Measurements from ENCODE around the gene RUFY3. TPM values are rescaled to one million over a fixed set of nuclear protein-coding genes. Genes with fewer than 3 reads are reported as not detected.

Gene RUFY3
- total and polyA plus RNA-seq, 9 of the 15 experiments (the other 6 are each of a cell fraction or from before 2014, with no cell fraction given) = 4.2 to 31.1 (median 21.5) TPM

GRCh38 chr4:70722199-70722791 lies 531 bp downstream of the RUFY3 start:
- H3K79me2 ChIP-seq (ENCODE audit: control insufficient read depth, insufficient read depth, low read length) = no peaks in the 10 kb centered on the region
- POLR2A ChIA-PET = interaction anchor here (0.8 to 1.3 kb wide), 4 partner anchors 10 to 28 kb away, joined by 3 to 7 read pairs (median 4); no protein-coding TSS in a partner anchor
- peak; percentile 61 for FAIRE-seq
- peak; percentile 86 for TF ChIP-seq C11orf30 (IDR thresholded peaks at IDR 0.05; ENCODE audit: low read depth)
- peak in 1 of 2 experiments; percentile 41; a peak in 2 of 4 replicates for TF ChIP-seq KDM1A (IDR thresholded peaks at IDR 0.05)
- TF ChIP-seq MYNN (IDR thresholded peaks at IDR 0.05) = peak; percentile 27; the same call in 1 of the 2 replicates
- no peak for TF ChIP-seq MYNN (CRISPR knock-in tag; IDR thresholded peaks at IDR 0.05)
- TF ChIP-seq MAFK (IDR thresholded peaks at IDR 0.05; ENCODE audit: low read length) = peak; percentile 53; the same call in 1 of the 2 replicates
- TF ChIP-seq LEF1 (IDR thresholded peaks at IDR 0.05) = peak; percentile 82; the same call in 1 of the 2 replicates
- TF ChIP-seq SMARCE1 (IDR thresholded peaks at IDR 0.05) = peak; percentile 86
- peak; percentile 8; the same call in 1 of the 2 replicates for TF ChIP-seq TEAD4 (IDR thresholded peaks at IDR 0.05; ENCODE audit: low read length)
- no peak for TF ChIP-seq TEAD4 (CRISPR knock-in tag; IDR thresholded peaks at IDR 0.05; ENCODE audit: borderline replicate concordance)
- peak; percentile 78 for TF ChIP-seq SMARCA4 (IDR thresholded peaks at IDR 0.05)
- no peak for TF ChIP-seq NRF1 (conservative IDR thresholded peaks at IDR 0.05 in 1 of 2, IDR thresholded peaks at IDR 0.05 in 1 of 2)
- TF ChIP-seq PHB (CRISPR knock-in tag; IDR thresholded peaks at IDR 0.05) = no peak
- TF ChIP-seq, protein P1, sequence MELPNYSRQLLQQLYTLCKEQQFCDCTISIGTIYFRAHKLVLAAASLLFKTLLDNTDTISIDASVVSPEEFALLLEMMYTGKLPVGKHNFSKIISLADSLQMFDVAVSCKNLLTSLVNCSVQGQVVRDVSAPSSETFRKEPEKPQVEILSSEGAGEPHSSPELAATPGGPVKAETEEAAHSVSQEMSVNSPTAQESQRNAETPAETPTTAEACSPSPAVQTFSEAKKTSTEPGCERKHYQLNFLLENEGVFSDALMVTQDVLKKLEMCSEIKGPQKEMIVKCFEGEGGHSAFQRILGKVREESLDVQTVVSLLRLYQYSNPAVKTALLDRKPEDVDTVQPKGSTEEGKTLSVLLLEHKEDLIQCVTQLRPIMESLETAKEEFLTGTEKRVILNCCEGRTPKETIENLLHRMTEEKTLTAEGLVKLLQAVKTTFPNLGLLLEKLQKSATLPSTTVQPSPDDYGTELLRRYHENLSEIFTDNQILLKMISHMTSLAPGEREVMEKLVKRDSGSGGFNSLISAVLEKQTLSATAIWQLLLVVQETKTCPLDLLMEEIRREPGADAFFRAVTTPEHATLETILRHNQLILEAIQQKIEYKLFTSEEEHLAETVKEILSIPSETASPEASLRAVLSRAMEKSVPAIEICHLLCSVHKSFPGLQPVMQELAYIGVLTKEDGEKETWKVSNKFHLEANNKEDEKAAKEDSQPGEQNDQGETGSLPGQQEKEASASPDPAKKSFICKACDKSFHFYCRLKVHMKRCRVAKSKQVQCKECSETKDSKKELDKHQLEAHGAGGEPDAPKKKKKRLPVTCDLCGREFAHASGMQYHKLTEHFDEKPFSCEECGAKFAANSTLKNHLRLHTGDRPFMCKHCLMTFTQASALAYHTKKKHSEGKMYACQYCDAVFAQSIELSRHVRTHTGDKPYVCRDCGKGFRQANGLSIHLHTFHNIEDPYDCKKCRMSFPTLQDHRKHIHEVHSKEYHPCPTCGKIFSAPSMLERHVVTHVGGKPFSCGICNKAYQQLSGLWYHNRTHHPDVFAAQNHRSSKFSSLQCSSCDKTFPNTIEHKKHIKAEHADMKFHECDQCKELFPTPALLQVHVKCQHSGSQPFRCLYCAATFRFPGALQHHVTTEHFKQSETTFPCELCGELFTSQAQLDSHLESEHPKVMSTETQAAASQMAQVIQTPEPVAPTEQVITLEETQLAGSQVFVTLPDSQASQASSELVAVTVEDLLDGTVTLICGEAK (IDR thresholded peaks at IDR 0.05) = no peak
- TF ChIP-seq, protein P1 (CRISPR knock-in tag; IDR thresholded peaks at IDR 0.05) = no peak
- no peak for TF ChIP-seq POLR2G (IDR thresholded peaks at IDR 0.05; ENCODE audit: low read depth, low read length)
- TF ChIP-seq MAFF (IDR thresholded peaks at IDR 0.05; ENCODE audit: low read length) = peak; percentile 57; the same call in 1 of the 2 replicates
- no peak for TF ChIP-seq ZNF174 (CRISPR knock-in tag; IDR thresholded peaks at IDR 0.05)

More at GRCh38 chr4:70722199-70722791, 531 bp downstream of the RUFY3 start:
- intact Hi-C loops (cut with micrococcal nuclease) = no loop called here
- ATAC-seq (peak; percentile 76), DNase-seq (ENCODE audit: extremely low read depth in 1 of 4, low spot score in 3 of 4) (peak; percentile 41 to 69 (median 48))
- in situ Hi-C loops (cut with MboI) = no loop called here
- peaks cover 0 to 17% of the 10 kb centered on the region in 2 experiments; a peak in 3 of 5 replicates for H3K4me1 ChIP-seq (replicated peaks in 1 of 2; ENCODE audit: control insufficient read depth in 2 of 2, insufficient read depth in 2 of 2, low read length in 2 of 2)
- H3K36me3 ChIP-seq (ENCODE audit: control insufficient read depth, insufficient read depth, low read length) = no peaks in the 10 kb centered on the region
- peak overlapping the region; percentile 2; the same call in 1 of the 2 replicates for H2AFZ ChIP-seq (ENCODE audit: low read depth, low read length)
- H3K4me2 ChIP-seq (ENCODE audit: insufficient read depth, low read length) = peak overlapping the region; percentile 61; the same call in 1 of the 2 replicates
- H3K27me3 ChIP-seq (ENCODE audit: control insufficient read depth in 2 of 2, insufficient read depth in 2 of 2, low read length in 2 of 2) = no peaks in the 10 kb centered on the region
- BruUV-seq (replicated peaks) = no TSS peak
- CTCF ChIA-PET (ENCODE audit: low intra/inter-chr PET ratio) = no interaction called here
- 7% methylated on average over 7 of the region's 7 CpGs for WGBS (ENCODE audit: insufficient coverage, low coverage, missing lambda C conversion rate)
- H3K9ac ChIP-seq (ENCODE audit: insufficient read depth in 1 of 2, low read depth in 2 of 2, low read length in 2 of 2) = 0 out of 4 replicates have a peak overlapping the region, but pooled peaks of 1 of the 2 experiments have one; percentile 2
- H3K27ac ChIP-seq (ENCODE audit: extremely low read depth, low read depth, low read length) = peak overlapping the region; percentile 12; the same call in 2 of the 3 replicates
- H3K4me3 ChIP-seq = no peak overlapping the region
- H3K9me1 ChIP-seq (ENCODE audit: control insufficient read depth, insufficient read depth, low read length) = no peaks in the 10 kb centered on the region
- H4K20me1 ChIP-seq (replicated peaks; ENCODE audit: control insufficient read depth, insufficient read depth, low read length) = no peaks in the 10 kb centered on the region
- H3K9me3 ChIP-seq (replicated peaks; ENCODE audit: control insufficient read depth, insufficient read depth, low read depth, low read length) = no peaks in the 10 kb centered on the region

Measured in K562 (cell line).